Fibroblast of lung (primary cell): ENCODE results near the gene RAB31.

Experiments
- EZH2 ChIP-seq: IDR thresholded peaks from 2 replicates; pipeline ENCODE4 v1.5.1; 2012; ENCODE audit warnings: low read length, control low read depth, mild to moderate bottlenecking; ENCODE audit errors: missing control alignments
- TF ChIP-seq, protein P1 (sequence below), 2 donors: IDR thresholded peaks in 1 of 2; conservative IDR thresholded peaks in 1 of 2; 1 replicate in 1 of 2; 2 replicates in 1 of 2; pipeline ENCODE4 v1.5.1; 2011 to 2012; ENCODE audit warnings: low read length in 2 of 2, control low read depth in 1 of 2, inconsistent platforms in 1 of 2, low read depth in 1 of 2, mild to moderate bottlenecking in 1 of 2

DNA sequence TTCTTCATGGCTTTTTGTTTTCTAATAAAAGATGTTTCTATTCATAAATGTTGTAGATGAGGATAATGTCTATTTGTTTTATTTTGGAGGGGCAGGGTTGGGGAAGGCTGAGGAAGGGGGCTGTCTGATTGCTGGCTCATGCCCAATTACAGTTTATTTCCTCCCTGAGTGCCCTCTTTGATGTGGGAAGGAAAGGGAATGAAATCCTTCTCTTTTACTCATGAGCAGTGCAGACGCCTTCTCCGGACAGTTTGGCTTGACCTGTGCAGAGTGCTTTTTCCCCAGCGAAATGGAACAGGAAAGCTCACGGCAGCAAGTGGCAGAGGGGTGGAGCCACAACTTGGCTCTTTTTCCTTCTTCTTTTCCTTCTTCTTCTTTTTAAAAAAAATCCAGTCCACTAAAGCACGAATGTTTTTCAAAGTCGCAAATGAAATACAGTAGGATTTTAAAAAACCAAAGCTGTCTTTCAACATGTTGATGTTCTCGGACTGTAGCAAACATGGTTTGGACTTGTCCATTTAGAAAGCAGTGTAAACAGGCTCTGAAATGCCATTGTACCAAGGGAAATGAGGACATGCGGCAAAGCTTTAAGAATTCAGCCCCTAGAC, 34.5 kb downstream of the RAB31 start:
- TF ChIP-seq, protein P1, sequence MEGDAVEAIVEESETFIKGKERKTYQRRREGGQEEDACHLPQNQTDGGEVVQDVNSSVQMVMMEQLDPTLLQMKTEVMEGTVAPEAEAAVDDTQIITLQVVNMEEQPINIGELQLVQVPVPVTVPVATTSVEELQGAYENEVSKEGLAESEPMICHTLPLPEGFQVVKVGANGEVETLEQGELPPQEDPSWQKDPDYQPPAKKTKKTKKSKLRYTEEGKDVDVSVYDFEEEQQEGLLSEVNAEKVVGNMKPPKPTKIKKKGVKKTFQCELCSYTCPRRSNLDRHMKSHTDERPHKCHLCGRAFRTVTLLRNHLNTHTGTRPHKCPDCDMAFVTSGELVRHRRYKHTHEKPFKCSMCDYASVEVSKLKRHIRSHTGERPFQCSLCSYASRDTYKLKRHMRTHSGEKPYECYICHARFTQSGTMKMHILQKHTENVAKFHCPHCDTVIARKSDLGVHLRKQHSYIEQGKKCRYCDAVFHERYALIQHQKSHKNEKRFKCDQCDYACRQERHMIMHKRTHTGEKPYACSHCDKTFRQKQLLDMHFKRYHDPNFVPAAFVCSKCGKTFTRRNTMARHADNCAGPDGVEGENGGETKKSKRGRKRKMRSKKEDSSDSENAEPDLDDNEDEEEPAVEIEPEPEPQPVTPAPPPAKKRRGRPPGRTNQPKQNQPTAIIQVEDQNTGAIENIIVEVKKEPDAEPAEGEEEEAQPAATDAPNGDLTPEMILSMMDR (conservative IDR thresholded peaks at IDR 0.05 in 1 of 2, IDR thresholded peaks at IDR 0.05 in 1 of 2; ENCODE audit: low read depth in 1 of 2, low read length in 2 of 2) = no peak
- no peak for TF ChIP-seq EZH2
